Stimulated activated CD4-positive, alpha-beta T cell treated with anti-CD3 and anti-CD28 coated beads, Interleukin-15, amount 100 ng/mL, for 48 hours (primary cell): ENCODE measurements around the gene SIGLEC15.

ENCODE experiments used
- DNase-seq, 2 donors: peaks; one replicate each; pipeline ENCODE4 v3.0.0-alpha.2; 2020; ENCODE audit warnings: low read depth in 2 of 2

Gene SIGLEC15

DNA sequence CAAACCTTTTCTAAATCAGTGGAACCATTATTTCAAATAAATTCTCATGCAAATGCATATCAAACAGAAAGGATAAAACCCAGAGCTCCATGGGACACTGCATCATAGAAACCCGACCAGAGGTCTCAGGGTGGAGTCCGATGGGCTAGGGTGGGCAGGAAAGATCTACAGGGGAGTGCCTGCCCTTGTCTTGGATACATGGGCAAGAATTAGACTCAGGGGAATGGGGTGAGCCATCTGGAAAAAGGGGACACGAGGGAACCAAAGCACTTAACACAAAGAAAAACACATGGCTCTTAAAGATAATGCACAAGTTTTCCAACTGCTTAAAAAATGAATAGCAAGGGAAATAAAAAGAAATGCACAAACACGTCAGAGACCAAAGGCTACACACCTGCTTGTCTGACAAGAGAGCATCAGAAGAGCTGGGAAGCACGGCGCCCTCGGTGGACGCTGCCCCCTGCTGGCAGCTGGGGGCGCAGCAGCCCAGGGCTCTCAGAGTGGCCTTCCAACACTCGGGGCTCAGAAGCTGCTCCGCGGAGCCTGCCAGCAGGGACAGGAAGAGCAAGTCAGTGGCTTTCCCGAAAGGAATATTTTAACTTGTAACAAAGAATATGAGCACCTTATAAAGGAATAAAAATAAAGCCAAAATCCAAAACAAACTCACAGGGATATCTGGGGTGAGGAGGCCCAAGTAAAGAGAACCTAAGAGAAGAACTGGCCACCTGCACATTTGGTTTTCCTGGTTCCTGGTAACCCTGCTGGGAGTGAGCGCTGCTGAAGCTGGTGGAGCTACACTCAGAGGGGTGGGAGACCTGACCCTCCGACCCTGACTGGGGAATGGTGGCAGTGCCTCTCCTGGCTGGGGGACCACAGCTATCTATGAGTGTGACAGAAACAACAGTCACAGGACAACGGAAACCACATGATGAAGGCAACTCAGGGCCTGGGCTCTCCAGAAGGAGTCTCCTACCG, 54.5 kb downstream of the SIGLEC15 start:
- DNase-seq: peak; percentile 37 to 72

DNA sequence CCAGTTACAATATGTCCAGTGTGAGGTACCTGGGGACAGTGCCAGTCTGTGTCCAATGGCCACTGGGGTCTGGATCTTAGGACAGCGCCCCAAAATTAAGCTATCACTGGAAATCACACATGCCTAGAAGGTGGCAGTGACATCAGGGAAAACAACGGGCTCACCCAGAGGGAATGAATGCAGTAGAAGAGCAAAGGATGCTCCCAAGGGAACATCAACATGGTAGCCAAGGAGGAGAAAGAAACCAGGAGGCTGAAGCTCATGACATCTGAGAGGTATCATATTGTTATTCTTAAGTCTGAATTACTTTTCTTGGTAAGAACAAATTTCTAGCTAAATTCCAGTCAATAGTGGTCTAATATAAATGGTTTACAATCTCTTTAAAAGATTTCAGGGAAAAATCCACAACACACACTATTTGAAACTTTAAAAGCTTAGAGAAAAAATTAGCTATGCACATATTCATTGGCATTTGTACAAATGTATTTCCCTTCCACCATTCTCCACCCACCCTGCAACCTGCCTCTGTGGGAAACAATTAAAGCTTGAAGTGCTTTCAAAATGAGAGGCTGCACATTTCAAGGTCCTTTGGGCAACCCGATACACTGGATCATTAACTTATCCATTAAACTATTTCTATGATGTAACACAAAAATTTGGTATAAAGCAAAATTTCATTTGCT, 55.5 kb downstream of the SIGLEC15 start:
- no peak for DNase-seq

DNA sequence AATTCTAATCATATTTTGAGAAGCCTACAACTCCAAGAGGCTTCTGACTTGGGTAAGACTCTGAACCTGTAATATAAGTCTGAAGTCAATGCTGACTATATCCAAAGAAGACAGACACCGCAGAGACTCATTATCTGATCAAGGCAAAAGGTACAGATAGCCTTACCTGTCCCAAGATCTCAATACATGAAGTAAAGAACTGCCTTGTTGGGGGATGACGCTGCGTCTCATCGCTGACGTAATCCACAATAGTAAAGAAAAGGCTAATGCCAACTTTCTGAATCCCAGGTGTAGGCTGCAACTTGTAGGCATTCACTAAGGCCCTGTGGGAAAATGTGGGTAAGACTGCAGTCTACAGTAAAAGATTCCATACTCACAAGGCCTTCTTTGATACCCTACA, 62.1 kb downstream of the SIGLEC15 start:
- DNase-seq: no peak

DNA sequence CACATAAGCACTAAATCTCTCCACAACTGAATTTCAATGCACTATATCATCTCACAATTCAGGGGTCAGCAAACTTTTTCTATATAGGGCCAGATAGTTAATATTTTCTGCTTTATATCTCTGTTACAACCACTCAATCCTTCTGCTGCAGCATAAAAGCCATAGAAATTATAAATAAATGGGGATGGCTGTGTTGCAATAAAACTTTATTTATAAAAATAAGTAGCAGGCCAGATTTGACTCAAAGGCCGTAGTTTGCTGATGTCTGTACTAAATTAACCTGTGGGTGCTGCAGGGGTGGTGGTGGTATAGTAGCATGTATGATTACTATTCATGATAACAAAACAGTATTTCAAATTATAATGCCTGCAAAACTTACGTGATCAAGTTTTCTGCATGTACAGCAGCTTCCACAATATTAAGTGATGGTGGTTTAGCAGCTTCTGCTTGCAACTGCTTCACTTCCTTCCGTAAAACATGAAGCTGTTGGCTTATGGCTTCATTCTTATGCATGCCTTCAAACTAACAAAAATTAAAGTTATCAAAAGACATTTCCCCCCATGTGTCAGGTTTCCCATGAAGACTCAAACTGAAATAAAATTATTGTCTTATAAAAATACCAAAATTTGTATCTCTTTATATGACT, 64.1 kb downstream of the SIGLEC15 start:
- no peak for DNase-seq

DNA sequence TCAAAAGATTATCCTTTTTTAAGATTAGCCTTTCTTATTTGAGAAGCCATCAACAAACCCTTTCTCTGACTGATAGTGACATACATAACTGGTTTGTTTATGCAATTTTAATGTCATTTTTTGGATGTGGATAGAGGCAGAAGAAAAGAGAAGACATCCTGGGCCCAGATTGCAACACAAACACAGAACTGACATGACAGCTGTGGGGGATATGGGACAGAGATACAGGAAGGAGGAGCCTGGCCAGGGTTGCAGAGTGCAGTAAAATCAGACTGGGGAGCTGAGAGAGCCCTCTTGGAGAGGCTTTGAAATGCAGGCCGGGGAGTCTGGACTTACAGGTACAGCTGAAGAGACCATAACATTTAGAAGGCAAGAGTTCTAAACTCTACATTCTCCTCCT, 65.1 kb downstream of the SIGLEC15 start:
- DNase-seq: no peak

DNA sequence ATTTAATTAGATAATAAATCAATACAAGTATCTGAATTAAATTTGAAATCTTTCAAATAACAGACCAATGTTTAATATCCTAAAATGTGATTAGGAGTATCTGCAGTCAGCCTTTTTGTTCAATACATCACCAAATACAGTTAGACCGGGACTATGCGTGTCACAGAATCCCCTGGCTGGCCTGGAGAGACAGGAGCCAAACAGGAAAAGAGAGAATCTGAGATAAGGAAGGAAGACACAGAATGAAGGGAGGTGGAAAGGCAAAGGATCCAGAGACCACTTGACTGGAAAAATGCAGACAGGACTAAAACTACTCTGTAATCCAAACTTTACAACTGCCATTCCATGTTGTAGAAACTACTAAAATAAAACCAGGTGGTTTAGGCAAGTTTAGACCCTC, 66.3 kb downstream of the SIGLEC15 start:
- DNase-seq: no peak
